HCT116 (cell line): ENCODE results near the gene CADPS2. TPM values are rescaled to one million over a fixed set of nuclear protein-coding genes. Genes with fewer than 3 reads are reported as not detected.

Source experiments
- ATAC-seq: fragments of 200-7000 bp; cut with Tn5 transposase; 2 replicates; pipeline ENCODE4 v1.9.1; 2020; ENCODE audit warnings: mild to moderate bottlenecking, moderate library complexity
- BruUV-seq: library from RNA; stranded (reverse); fragments of 400-500 nt; replicated peaks from 2 replicates; lab custom pipeline; 2021; lab: Mats Ljungman, UMichigan
- CTCF ChIA-PET: fragments of 300-600 bp; sonication (Branson Sonifier 250); formaldehyde crosslinking; loops from one replicate; lab custom pipeline; 2021; ENCODE audit warnings: antibody characterized with exemption; lab: Charles Lee
- POLR2A ChIA-PET: fragments of 300-600, 350-600 bp; sonication (Branson Sonifier 250); formaldehyde crosslinking; loops from one replicate; lab custom pipeline; 2021; ENCODE audit warnings: antibody characterized with exemption; lab: Charles Lee
- RAD21 ChIA-PET, 2 experiments: fragments of 300-600 bp; sonication (Branson Sonifier 250); formaldehyde crosslinking; loops; one replicate each; lab custom pipeline; 2023; ENCODE audit warnings: low total read pairs in 2 of 2; ENCODE audit not compliant: uncharacterized antibody in 2 of 2, unreplicated experiment in 2 of 2, low non-redundant PET in 1 of 2; lab: Charles Lee
- DNase-seq: peaks from one replicate; pipeline ENCODE4 v3.0.0-alpha.2; 2010; ENCODE audit warnings: low read depth, low spot score
- H2AFZ ChIP-seq: fragments of 200-600 bp; shearing (Covaris generic), sonication (generic); 2 replicates; pipeline ENCODE4 v1.6.1; 2017; ENCODE audit warnings: low read depth, mixed run types, mixed read lengths, antibody characterized with exemption, low read length; ENCODE audit not compliant: poor library complexity, severe bottlenecking
- H3K27ac ChIP-seq: 2 replicates; pipeline ENCODE4 v1.5.1; 2012; ENCODE audit warnings: low read depth, low read length
- H3K27me3 ChIP-seq: fragments of 200-600 bp; sonication (generic); 2 replicates; pipeline ENCODE4 v1.6.1; 2016; ENCODE audit warnings: mixed run types, low read length, mixed read lengths; ENCODE audit not compliant: insufficient read depth
- H3K36me3 ChIP-seq, 2 experiments: fragments of 200-500 bp in 1 of 2; fragments of 200-600 bp in 1 of 2; sonication (Bioruptor generic) in 1 of 2; sonication (generic) in 1 of 2; 2 replicates each; pipeline versions ENCODE4 v1.5.1 to v1.6.1; 2014 to 2016; ENCODE audit warnings: low read length in 2 of 2, inconsistent platforms in 1 of 2, mixed read lengths in 1 of 2, mixed run types in 1 of 2; ENCODE audit not compliant: insufficient read depth in 2 of 2, control insufficient read depth in 1 of 2
- H3K4me1 ChIP-seq, 2 experiments: fragments of 200-600 bp in 1 of 2; sonication (generic) in 1 of 2; 2 replicates each; pipeline versions ENCODE4 v1.5.1 to v1.6.1; 2012 to 2017; ENCODE audit warnings: low read length in 2 of 2, inconsistent platforms in 1 of 2, mild to moderate bottlenecking in 1 of 2, mixed read lengths in 1 of 2, mixed run types in 1 of 2, moderate library complexity in 1 of 2; ENCODE audit not compliant: insufficient read depth in 2 of 2, control insufficient read depth in 1 of 2
- H3K4me2 ChIP-seq: fragments of 200-600 bp; sonication (generic); 2 replicates; pipeline ENCODE4 v1.6.1; 2017; ENCODE audit warnings: mixed run types, low read length, mixed read lengths
- H3K4me3 ChIP-seq, 2 experiments: fragments of 200-600 bp in 1 of 2; sonication (generic) in 1 of 2; replicated peaks in 1 of 2; 2 replicates each; pipeline ENCODE4 v1.5.1; 2011 to 2016; ENCODE audit warnings: low read length in 2 of 2, control low read depth in 1 of 2, low read depth in 1 of 2, mild to moderate bottlenecking in 1 of 2, mixed read lengths in 1 of 2, mixed run types in 1 of 2
- H3K79me2 ChIP-seq: fragments of 200-600 bp; sonication (generic); 2 replicates; pipeline ENCODE4 v1.6.1; 2017; ENCODE audit warnings: mild to moderate bottlenecking, mixed run types, low read length, moderate library complexity, mixed read lengths; ENCODE audit not compliant: insufficient read depth
- H3K9ac ChIP-seq: fragments of 200-600 bp; sonication (generic); 2 replicates; pipeline ENCODE4 v1.6.1; 2016; ENCODE audit warnings: low read length, mixed read lengths
- H3K9me2 ChIP-seq: fragments of 200-600 bp; sonication (generic), shearing (Covaris generic); 2 replicates; pipeline ENCODE4 v1.6.1; 2017; ENCODE audit warnings: mixed run types, mild to moderate bottlenecking, moderate library complexity; ENCODE audit not compliant: insufficient read depth
- H3K9me3 ChIP-seq, 2 experiments: fragments of 200-500 bp in 1 of 2; fragments of 200-600 bp in 1 of 2; sonication (Bioruptor generic) in 1 of 2; sonication (generic) in 1 of 2; 2 replicates each; pipeline ENCODE4 v1.6.1; 2014 to 2017; ENCODE audit warnings: low read length in 2 of 2, mixed read lengths in 2 of 2, inconsistent platforms in 1 of 2, low read depth in 1 of 2, mild to moderate bottlenecking in 1 of 2, mixed run types in 1 of 2, moderate library complexity in 1 of 2; ENCODE audit not compliant: control insufficient read depth in 1 of 2, insufficient read depth in 1 of 2
- H4K20me1 ChIP-seq: fragments of 200-600 bp; sonication (generic), shearing (Covaris generic); 2 replicates; pipeline ENCODE4 v1.6.1; 2017; ENCODE audit warnings: mixed run types, mild to moderate bottlenecking, moderate library complexity; ENCODE audit not compliant: insufficient read depth
- CEBPB ChIP-seq: IDR thresholded peaks from 2 replicates; pipeline ENCODE4 v1.6.1; 2012; ENCODE audit warnings: low read depth
- EGR1 ChIP-seq: IDR thresholded peaks from 2 replicates; pipeline ENCODE4 v1.6.1; 2012; ENCODE audit warnings: low read depth
- ELF1 ChIP-seq: IDR thresholded peaks from 2 replicates; pipeline ENCODE4 v1.6.1; 2012; ENCODE audit warnings: low read depth, borderline replicate concordance
- EZH2 ChIP-seq: fragments of 200-600 bp; sonication (generic); IDR thresholded peaks from 2 replicates; pipeline ENCODE4 v1.6.1; 2017; ENCODE audit warnings: antibody characterized with exemption, mixed run types
- EZH2phosphoT487 ChIP-seq: fragments of 200-600 bp; IDR thresholded peaks from 2 replicates; pipeline ENCODE4 v1.6.1; 2018; ENCODE audit warnings: antibody characterized with exemption, borderline replicate concordance
- JUND ChIP-seq: IDR thresholded peaks from 2 replicates; pipeline ENCODE4 v1.6.1; 2012
- POLR2AphosphoS5 ChIP-seq: IDR thresholded peaks from 2 replicates; pipeline ENCODE4 v1.6.1; 2011; ENCODE audit warnings: mild to moderate bottlenecking, low read depth, low read length, moderate library complexity
- RAD21 ChIP-seq: IDR thresholded peaks from 2 replicates; pipeline ENCODE4 v1.6.1; 2012; ENCODE audit warnings: low read depth, mild to moderate bottlenecking
- SIN3A ChIP-seq: IDR thresholded peaks from 2 replicates; pipeline ENCODE4 v1.6.1; 2012; ENCODE audit warnings: low read depth
- SRF ChIP-seq: IDR thresholded peaks from 2 replicates; pipeline ENCODE4 v1.6.1; 2012; ENCODE audit warnings: low read depth
- ZFX ChIP-seq: fragments of 450-650 bp; IDR thresholded peaks from 2 replicates; pipeline ENCODE4 v1.6.1; 2017
- intact Hi-C: fragments of 100-400 bp; cut with micrococcal nuclease; formaldehyde crosslinking; loops from 2 replicates; pipeline ENCODE4 v1.10.0; 2022
- total RNA-seq: library from RNA; stranded (reverse); gene quantifications from one replicate; pipeline ENCODE4 v1.2.1, GENCODE V29; 2021; ENCODE audit not compliant: unreplicated experiment
- TF ChIP-seq, protein P1 (sequence below): IDR thresholded peaks from 2 replicates; pipeline ENCODE4 v1.6.1; 2012

The CADPS2 gene
- total RNA-seq, 1 experiment from 2014 or later = 7.5 TPM

DNA sequence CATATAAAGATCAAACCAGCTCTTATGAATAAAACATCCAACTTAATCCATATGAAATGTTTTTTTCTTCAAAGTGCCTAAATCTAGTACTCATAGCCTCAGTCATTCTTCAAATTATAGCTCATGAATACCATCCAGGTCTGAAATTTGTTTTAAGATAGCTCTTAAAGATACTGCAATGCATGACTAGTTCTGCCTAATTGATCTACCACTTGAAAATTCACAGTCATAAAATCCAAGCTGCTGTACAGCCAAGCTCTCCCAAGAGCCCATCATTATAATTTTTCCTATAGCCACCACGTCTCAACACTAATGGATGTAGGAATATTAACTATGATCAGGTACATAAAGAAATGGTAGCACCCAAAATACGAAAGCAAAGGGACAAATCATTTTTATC lies 95.7 kb downstream of the CADPS2 start:
- no peak overlapping the region for H2AFZ ChIP-seq
- H3K4me3 ChIP-seq = no peak overlapping the region
- TF ChIP-seq EZH2 = no peak
- TF ChIP-seq POLR2AphosphoS5 = no peak
- TF ChIP-seq ZFX = no peak
- no peak for TF ChIP-seq EGR1
- TF ChIP-seq ELF1 = no peak
- no peak for TF ChIP-seq RAD21
- no peak for TF ChIP-seq SIN3A
- no peak for TF ChIP-seq SRF
- TF ChIP-seq EZH2phosphoT487 = no peak
- TF ChIP-seq, protein P1, sequence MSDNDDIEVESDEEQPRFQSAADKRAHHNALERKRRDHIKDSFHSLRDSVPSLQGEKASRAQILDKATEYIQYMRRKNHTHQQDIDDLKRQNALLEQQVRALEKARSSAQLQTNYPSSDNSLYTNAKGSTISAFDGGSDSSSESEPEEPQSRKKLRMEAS = no peak
- TF ChIP-seq, all 23 proteins: peak for 0
- H3K27me3 ChIP-seq = no peaks in the 10 kb centered on the region
- no peak overlapping the region for H3K27ac ChIP-seq
- H3K9me3 ChIP-seq = no peaks in the 10 kb centered on the region
- no peaks in the 10 kb centered on the region for H3K79me2 ChIP-seq
- H4K20me1 ChIP-seq = no peaks in the 10 kb centered on the region
- no TSS peak for BruUV-seq
- CTCF ChIA-PET = no interaction called here
- 0 out of 2 replicates have a peak, but pooled peaks cover 2% of the 10 kb centered on the region for H3K9me2 ChIP-seq
- DNase-seq = no peak
- POLR2A ChIA-PET = no interaction called here
- no peak overlapping the region for H3K9ac ChIP-seq
- H3K36me3 ChIP-seq = no peaks in the 10 kb centered on the region
- H3K4me2 ChIP-seq = no peak overlapping the region
- H3K4me1 ChIP-seq = no peaks in the 10 kb centered on the region
- intact Hi-C loops = no loop called here
- ATAC-seq = no peak
- RAD21 ChIA-PET = no interaction called here

DNA sequence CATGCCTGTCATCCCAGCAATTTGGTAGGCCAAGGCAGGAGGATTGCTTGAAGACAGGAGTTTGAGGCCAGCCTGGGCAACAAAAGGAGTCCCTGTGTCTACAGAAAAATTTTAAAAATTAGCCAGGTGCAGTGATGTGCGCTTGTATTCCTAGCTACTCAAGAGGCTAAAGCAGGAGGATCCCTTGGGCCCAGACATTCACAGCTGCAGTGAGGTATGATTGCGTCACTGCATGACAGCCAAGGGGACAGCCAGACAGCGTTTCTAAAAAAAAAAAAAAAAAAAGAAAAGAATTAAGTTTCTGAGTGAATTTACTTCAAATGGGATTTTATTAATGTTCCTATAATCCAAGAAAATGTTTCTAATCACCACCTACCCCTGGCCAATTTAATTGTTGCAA lies 96.1 kb downstream of the CADPS2 start:
- no peak overlapping the region for H2AFZ ChIP-seq
- no peaks in the 10 kb centered on the region for H3K27me3 ChIP-seq
- TF ChIP-seq JUND (no peak), CEBPB (no peak), ELF1 (no peak)
- RAD21 ChIA-PET = no interaction called here
- H3K4me1 ChIP-seq = no peaks in the 10 kb centered on the region
- H3K4me2 ChIP-seq = no peak overlapping the region
- H3K9me3 ChIP-seq = no peaks in the 10 kb centered on the region
- H3K9ac ChIP-seq = no peak overlapping the region
- H3K27ac ChIP-seq = no peak overlapping the region
- no peaks in the 10 kb centered on the region for H3K36me3 ChIP-seq
- no TSS peak for BruUV-seq
- no peak for ATAC-seq
- intact Hi-C loops = no loop called here
- H4K20me1 ChIP-seq = no peaks in the 10 kb centered on the region
- POLR2A ChIA-PET = no interaction called here
- CTCF ChIA-PET = no interaction called here
- DNase-seq = no peak
- H3K4me3 ChIP-seq = no peak overlapping the region
- H3K79me2 ChIP-seq = no peaks in the 10 kb centered on the region
- 0 out of 2 replicates have a peak, but pooled peaks cover 2% of the 10 kb centered on the region for H3K9me2 ChIP-seq
